Fibroblast of lung (primary cell): Measurements from ENCODE around the gene DUSP7. TPM values are rescaled to one million over a fixed set of nuclear protein-coding genes. Genes with fewer than 3 reads are reported as not detected.

Experiments used
- DNase-seq, 2 donors: peaks; one replicate each; pipeline versions ENCODE4 v3.0.0 to v3.0.0-alpha.2; 2010; ENCODE audit warnings: low read depth in 2 of 2
- H2AFZ ChIP-seq: 2 replicates; pipeline ENCODE4 v1.5.1; 2012; ENCODE audit warnings: low read length, control low read depth, inconsistent platforms
- H3K27ac ChIP-seq: 2 replicates; pipeline ENCODE4 v1.5.1; 2011; ENCODE audit warnings: low read length, control low read depth; ENCODE audit not compliant: insufficient read depth
- H3K27me3 ChIP-seq: 2 replicates; pipeline ENCODE4 v1.5.1; 2011; ENCODE audit warnings: mild to moderate bottlenecking, low read length; ENCODE audit not compliant: control insufficient read depth, insufficient read depth
- H3K36me3 ChIP-seq: 2 replicates; pipeline ENCODE4 v1.5.1; 2011; ENCODE audit warnings: low read length; ENCODE audit not compliant: control insufficient read depth, insufficient read depth
- H3K4me1 ChIP-seq: 2 replicates; pipeline ENCODE4 v1.5.1; 2011; ENCODE audit warnings: low read length; ENCODE audit not compliant: control insufficient read depth, insufficient read depth; ENCODE audit errors: extremely low read depth
- H3K4me2 ChIP-seq: 2 replicates; pipeline ENCODE4 v1.5.1; 2011; ENCODE audit warnings: low read length, control low read depth; ENCODE audit not compliant: insufficient read depth; ENCODE audit errors: extremely low read depth
- H3K4me3 ChIP-seq, 4 experiments: fragments of 200-600 bp in 1 of 4; sonication (generic) in 1 of 4; replicated peaks in 1 of 4; 2 replicates each; pipeline ENCODE4 v1.5.1; 2011 to 2016; ENCODE audit warnings: low read length in 4 of 4, low read depth in 3 of 4, mild to moderate bottlenecking in 3 of 4, control low read depth in 2 of 4, inconsistent platforms in 1 of 4, mixed read lengths in 1 of 4; ENCODE audit not compliant: insufficient read depth in 1 of 4; ENCODE audit errors: control extremely low read depth in 1 of 4
- H3K79me2 ChIP-seq: 2 replicates; pipeline ENCODE4 v1.5.1; 2012; ENCODE audit warnings: mild to moderate bottlenecking, low read length, inconsistent platforms; ENCODE audit not compliant: control insufficient read depth, insufficient read depth
- H3K9ac ChIP-seq: 2 replicates; pipeline ENCODE4 v1.5.1; 2011; ENCODE audit warnings: mild to moderate bottlenecking, low read length, control low read depth; ENCODE audit not compliant: insufficient read depth
- H3K9me3 ChIP-seq: 2 replicates; pipeline ENCODE4 v1.5.1; 2012; ENCODE audit warnings: low read depth, low read length; ENCODE audit not compliant: control insufficient read depth, insufficient read depth
- H4K20me1 ChIP-seq: 2 replicates; pipeline ENCODE4 v1.5.1; 2011; ENCODE audit warnings: low read length; ENCODE audit not compliant: control insufficient read depth, insufficient read depth; ENCODE audit errors: extremely low read depth
- CTCF ChIP-seq, 2 donors: IDR thresholded peaks in 1 of 2; conservative IDR thresholded peaks in 1 of 2; 1 replicate in 1 of 2; 2 replicates in 1 of 2; pipeline ENCODE4 v1.5.1; 2011 to 2012; ENCODE audit warnings: low read length in 2 of 2, control low read depth in 1 of 2, inconsistent platforms in 1 of 2, low read depth in 1 of 2, mild to moderate bottlenecking in 1 of 2
- EZH2 ChIP-seq: IDR thresholded peaks from 2 replicates; pipeline ENCODE4 v1.5.1; 2012; ENCODE audit warnings: low read length, control low read depth, mild to moderate bottlenecking; ENCODE audit errors: missing control alignments
- polyA plus RNA-seq, 2 donors: library from polyadenylated mRNA; depleted of rRNA in 1 of 2; stranded (reverse) in 1 of 2; unstranded in 1 of 2; fragments of >200 nt; gene quantifications; 2 replicates each; pipeline ENCODE4 v1.2.1, GENCODE V29; 2011 to 2012; ENCODE audit warnings: missing spikeins in 1 of 2
- total RNA-seq: library from RNA; depleted of rRNA; stranded (reverse); fragments of >200 nt; gene quantifications from 2 replicates; pipeline ENCODE4 v1.2.1, GENCODE V29; 2014

Gene DUSP7
- total and polyA plus RNA-seq, 2 donors (not counting 1 experiment from before 2014, with no cell fraction given) = 5.6 to 26.5 TPM

- Histone ChIP-seq H3K9me3 (no peaks in the 10 kb centered on the region), H3K9ac (no peak overlapping the region)
Observed at GRCh38 chr3:52029535-52029934, 26.8 kb downstream of the DUSP7 start.

GRCh38 chr3:52029053-52029452 is 27.3 kb downstream of the DUSP7 start:
- no peaks in the 10 kb centered on the region for H3K36me3 ChIP-seq
- DNase-seq = no peak
- H3K27me3 ChIP-seq = no peaks in the 10 kb centered on the region
- TF ChIP-seq EZH2 (no peak), CTCF (conservative IDR thresholded peaks at IDR 0.05 in 1 of 2, IDR thresholded peaks at IDR 0.05 in 1 of 2; ENCODE audit: low read depth in 1 of 2, low read length in 2 of 2) (no peak)
- no peak overlapping the region for H3K4me3 ChIP-seq
- H3K4me2 ChIP-seq = no peak overlapping the region
- no peaks in the 10 kb centered on the region for H3K9me3 ChIP-seq
- H3K79me2 ChIP-seq = no peaks in the 10 kb centered on the region
- H4K20me1 ChIP-seq = no peaks in the 10 kb centered on the region
- H3K4me1 ChIP-seq = no peaks in the 10 kb centered on the region
- no peak overlapping the region for H3K9ac ChIP-seq
- no peak overlapping the region for H2AFZ ChIP-seq
- no peak overlapping the region for H3K27ac ChIP-seq

More at GRCh38 chr3:52029535-52029934, 26.8 kb downstream of the DUSP7 start:
- Histone ChIP-seq H3K36me3 (no peaks in the 10 kb centered on the region), H4K20me1 (no peaks in the 10 kb centered on the region), H3K27me3 (no peaks in the 10 kb centered on the region), H3K79me2 (no peaks in the 10 kb centered on the region), H3K4me1 (no peaks in the 10 kb centered on the region), H2AFZ (no peak overlapping the region), H3K4me3 (no peak overlapping the region), H3K27ac (no peak overlapping the region), H3K4me2 (no peak overlapping the region)
- TF ChIP-seq CTCF (conservative IDR thresholded peaks at IDR 0.05 in 1 of 2, IDR thresholded peaks at IDR 0.05 in 1 of 2; ENCODE audit: low read depth in 1 of 2, low read length in 2 of 2) = no peak
- no peak for DNase-seq

GRCh38 chr3:52028572-52028971 is 27.8 kb downstream of the DUSP7 start:
- Histone ChIP-seq H3K4me2 (no peak overlapping the region), H3K36me3 (no peaks in the 10 kb centered on the region), H3K9me3 (no peaks in the 10 kb centered on the region), H3K27me3 (no peaks in the 10 kb centered on the region), H3K27ac (no peak overlapping the region), H2AFZ (no peak overlapping the region), H3K4me3 (no peak overlapping the region), H3K9ac (no peak overlapping the region), H3K79me2 (no peaks in the 10 kb centered on the region), H3K4me1 (peaks cover 3% of the 10 kb centered on the region), H4K20me1 (no peaks in the 10 kb centered on the region)
- no peak for TF ChIP-seq CTCF (conservative IDR thresholded peaks at IDR 0.05 in 1 of 2, IDR thresholded peaks at IDR 0.05 in 1 of 2; ENCODE audit: low read depth in 1 of 2, low read length in 2 of 2)
- TF ChIP-seq EZH2 = no peak
- peak in 1 of 2 donors; percentile 27 for DNase-seq
